HG03039 (cell line): ENCODE measurements around the gene IL17RE.
A peak's percentile ranks its signal among the peaks of the same experiment; 100 is the strongest.
"Not testable (repeated sequence)": the region's sequence is repeated elsewhere in the genome, so short reads cannot be mapped to it uniquely, and the experiment has no call there.

Experiments used
- ATAC-seq: cut with Tn5 transposase; IDR thresholded peaks from one replicate; pipeline ENCODE4 v1.9.1; 2021; ENCODE audit warnings: mild to moderate bottlenecking, moderate library complexity; ENCODE audit not compliant: unreplicated experiment

The IL17RE gene

GRCh38 chr3:9879830-9880549 lies 22.7 kb upstream of the IL17RE start, which contains the start of gene CIDEC:
TSS of gene CIDEC (minus strand) at chr3:9880253. CDS start at chr3:9878486, 1,767 bp downstream.
- no peak for ATAC-seq

GRCh38 chr3:9881441-9881840 lies 21.2 kb upstream of the IL17RE start:
- no peak for ATAC-seq

GRCh38 chr3:9883706-9884554 lies 18.7 kb upstream of the IL17RE start:
- ATAC-seq, result no peak

- ATAC-seq, result no peak
Observed at GRCh38 chr3:9884555-9885165, 18.0 kb upstream of the IL17RE start.

GRCh38 chr3:9886328-9886727 lies 16.3 kb upstream of the IL17RE start:
- ATAC-seq, result no peak

- no peak for ATAC-seq
Observed at GRCh38 chr3:9887480-9887879, 15.2 kb upstream of the IL17RE start.

GRCh38 chr3:9888540-9888939 lies 14.1 kb upstream of the IL17RE start:
- ATAC-seq, result no peak

GRCh38 chr3:9889405-9889804 lies 13.2 kb upstream of the IL17RE start:
- no peak for ATAC-seq

GRCh38 chr3:9890249-9891071 lies 12.2 kb upstream of the IL17RE start, which contains the start of gene JAGN1:
TSS of gene JAGN1 (plus strand) at chr3:9890610. CDS start at chr3:9890723, 113 bp downstream.
- peak; percentile 66 for ATAC-seq

GRCh38 chr3:9891072-9891622 lies 11.5 kb upstream of the IL17RE start:
- no peak for ATAC-seq

- ATAC-seq, result no peak
Observed at GRCh38 chr3:9893739-9894138, 8.9 kb upstream of the IL17RE start.

GRCh38 chr3:9895715-9896114 lies 6.9 kb upstream of the IL17RE start:
- not testable (repeated sequence) for ATAC-seq

GRCh38 chr3:9896755-9897407 lies 5.8 kb upstream of the IL17RE start:
- not testable (repeated sequence) for ATAC-seq

GRCh38 chr3:9897408-9898372 lies 5.0 kb upstream of the IL17RE start:
- no peak for ATAC-seq

GRCh38 chr3:9898467-9899241 lies 4.0 kb upstream of the IL17RE start:
- ATAC-seq, result no peak

- no peak for ATAC-seq
Observed at GRCh38 chr3:9899289-9899791, 3.3 kb upstream of the IL17RE start.

GRCh38 chr3:9900965-9901415 lies 1.7 kb upstream of the IL17RE start:
- ATAC-seq, result not testable (repeated sequence)

- ATAC-seq, result no peak
Observed at GRCh38 chr3:9901967-9902366, 681 bp upstream of the IL17RE start.
